Superior temporal gyrus (tissue), 1 donor: ENCODE measurements around the gene ITGA3.

Experiments used
- DNase-seq: peaks from one replicate; pipeline ENCODE4 v3.0.0-alpha.2; 2016; ENCODE audit errors: extremely low spot score

ITGA3 gene

DNA sequence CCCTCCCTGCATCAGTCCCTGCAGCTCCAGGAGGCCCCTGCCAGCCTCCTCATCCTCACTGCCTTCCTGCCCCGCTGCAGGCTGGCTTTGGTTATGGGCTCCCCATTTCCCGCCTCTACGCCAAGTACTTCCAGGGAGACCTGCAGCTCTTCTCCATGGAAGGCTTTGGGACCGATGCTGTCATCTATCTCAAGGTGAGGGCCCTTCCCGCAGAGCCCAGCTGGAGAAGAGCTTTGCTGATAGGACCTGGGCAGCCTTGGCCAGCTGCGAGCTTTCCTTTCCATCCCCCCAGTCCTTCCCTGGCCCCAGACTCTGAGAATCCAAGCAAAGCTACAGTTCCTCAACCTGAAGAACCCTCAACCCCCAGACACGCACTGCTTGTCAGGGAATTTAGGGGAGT lies 53.3 kb downstream of the ITGA3 start:
- DNase-seq, result no peak

- no peak for DNase-seq
Measured at GRCh38 chr17:50109785-50110184, 53.9 kb downstream of the ITGA3 start.

DNA sequence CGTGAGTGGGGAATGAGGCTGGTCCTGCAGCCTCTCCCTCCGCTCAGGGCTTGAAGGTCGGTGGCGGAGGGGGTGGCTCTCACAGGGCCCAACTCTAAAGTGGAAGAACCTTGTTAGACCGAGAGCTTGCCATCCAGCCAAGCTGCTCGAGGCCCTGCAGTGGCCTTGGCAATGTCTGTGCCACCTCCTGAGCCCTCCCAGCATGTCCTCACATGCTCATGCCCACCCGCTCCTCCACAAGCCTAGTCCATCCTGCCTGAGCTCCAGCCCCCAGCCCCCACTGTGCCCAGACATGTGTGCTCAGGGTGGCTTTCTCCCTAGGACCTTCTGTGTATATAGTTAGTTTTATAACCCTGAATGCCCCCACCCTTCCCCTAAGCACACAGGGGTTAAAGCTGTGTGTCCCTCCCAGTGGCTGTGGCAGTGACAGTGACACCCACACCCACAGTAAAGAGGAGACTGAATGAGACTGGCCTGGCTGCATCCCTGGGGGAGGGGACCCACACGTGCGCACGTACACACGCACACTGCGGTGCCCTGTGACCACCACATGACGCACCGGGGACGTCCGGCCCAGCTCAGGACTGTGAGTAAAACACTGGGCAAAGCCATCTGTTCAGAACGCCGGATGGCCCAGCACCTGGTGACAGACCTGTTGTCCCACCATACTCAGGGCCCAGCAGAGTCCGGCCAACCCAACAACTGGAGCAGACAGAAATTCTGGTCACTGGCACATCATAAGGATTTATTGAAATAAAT lies 54.9 kb downstream of the ITGA3 start:
- DNase-seq, result no peak

DNA sequence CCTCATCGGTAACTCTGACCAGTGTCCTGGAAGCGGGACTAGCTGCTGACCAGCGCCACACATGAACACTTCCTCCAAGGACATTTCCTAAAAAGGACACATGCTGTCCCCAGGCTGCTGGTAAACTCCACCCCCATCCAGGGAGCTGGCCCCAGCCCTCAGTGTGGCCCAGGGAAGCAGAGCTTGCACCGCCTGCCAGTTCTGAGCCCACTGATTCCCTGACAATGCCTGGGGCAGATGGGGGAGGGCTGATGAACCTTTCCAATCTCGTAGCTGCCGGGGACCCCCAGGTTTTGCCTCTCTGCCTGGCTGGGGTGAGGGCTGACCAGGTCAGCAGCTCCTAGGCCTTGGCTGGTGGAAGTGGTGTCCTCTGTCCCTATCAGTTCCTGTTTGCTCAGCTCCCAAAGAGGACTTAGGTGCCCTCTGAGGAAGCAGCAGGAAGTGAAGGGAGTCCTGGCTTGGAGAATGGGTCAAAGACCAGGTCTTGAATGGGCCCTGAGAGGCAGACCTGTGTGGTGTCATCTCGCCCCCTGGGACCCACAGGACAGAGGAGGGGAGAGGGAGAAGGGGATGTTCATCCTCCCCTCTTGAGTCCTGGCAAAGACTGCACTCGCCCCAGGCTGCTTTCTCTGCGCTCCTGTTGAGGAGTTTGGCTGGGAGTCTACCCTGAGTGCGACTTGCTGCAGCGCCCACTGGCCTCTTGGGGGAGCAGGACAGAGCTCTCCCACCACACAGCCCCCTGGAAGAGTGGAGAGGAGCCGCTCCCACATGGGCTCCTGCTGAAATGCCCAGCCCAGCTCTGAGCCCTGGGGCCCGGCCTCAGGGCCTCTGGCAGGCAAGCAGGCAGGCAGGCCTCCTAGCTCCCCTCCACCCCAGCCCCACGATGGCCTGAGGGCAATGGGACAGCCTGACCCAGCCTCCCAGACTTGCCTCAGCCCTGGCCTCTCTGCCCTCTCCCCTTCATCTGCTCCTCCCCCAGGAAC lies 56.1 kb downstream of the ITGA3 start:
- DNase-seq, result peak; percentile 22

DNA sequence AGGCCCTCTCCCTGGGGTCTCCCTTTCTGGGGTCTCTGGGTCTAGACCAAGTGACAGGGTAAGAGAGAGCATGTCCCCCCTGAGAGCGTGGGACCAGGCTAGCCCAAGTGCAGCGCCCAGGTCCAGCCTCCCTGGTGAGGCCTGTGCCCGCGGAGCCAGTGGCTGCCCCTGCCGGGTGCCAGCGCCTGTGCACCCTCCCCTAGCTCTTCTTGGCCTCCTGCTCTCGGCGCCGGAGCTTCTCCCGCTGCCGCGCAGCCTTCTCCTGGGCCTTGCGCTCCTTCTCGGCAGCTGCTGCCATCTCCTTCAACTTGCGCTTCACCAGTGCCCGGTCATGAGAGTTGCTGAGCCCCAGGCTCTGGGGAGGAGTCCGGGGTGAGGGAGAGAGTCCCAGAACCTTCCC lies 56.8 kb downstream of the ITGA3 start:
- no peak for DNase-seq

GRCh38 chr17:50113624-50114320 lies 57.9 kb downstream of the ITGA3 start:
- no peak for DNase-seq

- no peak for DNase-seq
Measured at GRCh38 chr17:50114401-50114800, 58.5 kb downstream of the ITGA3 start.

DNA sequence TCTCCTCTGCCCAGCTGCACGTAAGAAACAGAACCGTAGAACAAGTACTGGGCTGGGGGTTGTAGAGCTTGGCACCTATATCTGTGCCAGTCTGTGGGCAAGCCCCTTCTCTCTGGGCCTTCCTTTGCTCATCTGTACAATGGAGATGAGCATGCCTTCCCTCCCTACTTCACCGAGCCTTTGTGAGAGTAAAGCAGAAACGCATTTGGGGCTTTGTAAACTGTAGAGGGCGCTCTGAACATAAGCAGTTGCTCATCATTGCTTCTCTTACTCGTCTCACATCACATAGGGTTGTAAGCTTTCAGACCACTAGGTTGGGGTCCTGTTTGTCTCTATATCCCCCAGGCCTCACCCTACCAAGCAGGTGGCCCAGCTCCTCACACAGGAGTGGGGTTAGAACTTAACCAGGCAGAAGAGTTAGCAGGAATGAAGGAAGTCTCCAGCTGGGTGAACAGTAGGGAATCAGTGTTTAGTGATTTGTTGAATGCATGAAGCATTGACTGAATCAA lies 59.0 kb downstream of the ITGA3 start:
- peak; percentile 82 for DNase-seq

GRCh38 chr17:50115756-50116155 lies 59.8 kb downstream of the ITGA3 start:
- no peak for DNase-seq

DNA sequence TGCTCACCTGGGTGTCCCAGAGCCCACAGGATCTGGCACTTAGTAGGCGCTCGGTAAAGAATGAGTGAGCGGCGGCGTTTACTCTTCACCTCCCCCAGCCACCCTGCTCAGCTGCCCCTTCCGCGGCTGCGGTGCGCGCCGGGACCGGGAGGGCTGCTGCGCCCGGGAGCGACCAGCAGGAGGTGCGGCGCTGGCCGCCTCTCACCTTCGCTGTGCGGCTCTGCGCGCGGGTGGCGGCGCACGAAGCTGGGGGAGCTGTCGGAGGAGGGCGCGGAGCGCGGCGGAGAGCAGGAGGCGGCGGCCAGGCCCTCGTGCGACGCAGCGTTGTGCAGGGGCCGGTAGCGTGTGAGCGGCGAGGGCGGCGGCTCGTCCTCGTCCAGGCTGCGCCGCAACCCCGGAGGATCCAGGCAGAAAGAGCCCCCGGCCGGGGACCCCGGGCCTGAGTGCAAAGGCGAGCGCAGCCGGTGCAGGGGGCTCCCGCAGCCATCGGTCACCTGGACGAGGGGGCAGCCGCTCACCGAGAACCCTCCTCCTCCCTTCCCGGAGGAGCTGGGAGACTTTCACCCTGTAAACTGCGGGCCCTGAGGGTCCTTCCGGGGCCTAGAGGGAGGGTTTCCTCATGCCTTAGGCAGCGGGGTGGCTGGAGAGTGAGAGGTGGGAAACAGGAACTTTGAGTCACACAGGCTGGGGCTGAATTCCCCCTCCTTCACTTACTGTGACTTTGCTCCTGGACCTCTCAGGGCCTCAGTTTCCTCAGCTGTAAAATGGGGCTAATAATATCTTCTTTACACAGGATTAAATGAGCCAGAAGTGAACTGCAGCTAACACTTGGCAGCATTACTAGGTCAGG lies 61.5 kb downstream of the ITGA3 start:
- DNase-seq, result no peak

DNA sequence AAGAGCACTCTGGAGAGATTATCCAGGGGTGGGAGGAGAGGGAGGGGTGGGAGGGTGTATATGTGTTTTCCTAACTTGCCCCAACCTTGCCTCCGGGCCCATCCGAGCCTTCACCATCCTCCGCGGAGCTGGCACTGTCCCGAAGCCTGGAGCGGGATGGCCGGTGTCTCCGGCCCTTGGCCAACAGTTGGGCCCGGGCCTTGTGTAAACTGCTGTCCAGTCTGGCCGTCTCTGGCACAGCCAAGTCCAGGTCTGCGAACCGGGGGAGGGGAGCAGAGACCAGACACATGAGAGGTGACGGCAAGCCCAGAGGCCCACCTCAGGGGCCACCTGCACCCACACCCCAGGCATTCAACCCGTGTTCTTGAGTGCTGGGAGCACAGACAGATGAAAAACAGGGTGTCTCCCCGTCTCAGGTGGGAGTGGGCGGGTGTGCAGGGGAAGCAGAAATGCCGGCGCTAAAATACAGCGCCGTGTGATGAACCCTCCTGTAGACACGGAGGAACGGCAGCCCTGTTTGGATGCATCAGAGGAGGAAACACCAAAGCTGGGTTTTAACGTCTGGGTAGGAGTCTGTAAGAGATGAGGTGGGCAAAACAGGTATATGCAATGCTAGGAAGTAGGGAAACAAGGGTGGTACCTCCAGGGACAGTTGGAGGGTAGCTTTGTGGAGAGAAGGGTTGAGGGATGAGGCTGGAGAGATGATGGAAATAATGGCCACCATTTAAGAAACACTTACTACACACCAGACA lies 62.3 kb downstream of the ITGA3 start:
- no peak for DNase-seq

DNA sequence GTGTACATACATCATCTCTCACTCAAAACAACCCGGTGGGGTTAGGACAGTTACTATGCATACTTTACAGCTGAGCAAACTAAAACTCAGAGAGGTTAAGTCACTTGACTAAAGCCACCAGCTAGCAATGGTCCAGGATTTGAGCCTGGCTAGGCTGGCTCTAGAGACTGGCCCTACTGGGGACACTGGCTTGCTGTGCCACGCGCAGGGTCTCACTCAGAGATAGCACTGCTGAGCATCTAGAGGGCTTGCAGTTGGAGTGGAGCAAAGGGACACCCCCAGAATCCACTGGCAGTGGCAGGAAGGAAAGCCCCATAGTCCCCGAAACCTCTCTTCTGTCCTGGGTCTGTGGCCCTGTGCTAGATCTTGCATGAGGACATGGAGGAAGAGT lies 62.9 kb downstream of the ITGA3 start:
- DNase-seq, result no peak

- DNase-seq, result no peak
Measured at GRCh38 chr17:50120475-50121253, 64.8 kb downstream of the ITGA3 start.

GRCh38 chr17:50122945-50123344 lies 67.0 kb downstream of the ITGA3 start:
- DNase-seq, result no peak

GRCh38 chr17:50123649-50124349 lies 67.9 kb downstream of the ITGA3 start:
- no peak for DNase-seq

- peak; percentile 63 for DNase-seq
Measured at GRCh38 chr17:50125420-50125997, 69.6 kb downstream of the ITGA3 start.

- no peak for DNase-seq
Measured at GRCh38 chr17:50127697-50128361, 71.9 kb downstream of the ITGA3 start.
